Tibial nerve (tissue), 3 donors: ENCODE data around the gene ENC1.

Experiments
- POLR2A ChIP-seq, 2 donors: fragments of 450-650 bp; IDR thresholded peaks; one replicate each; pipeline ENCODE4 v1.6.1; 2017; ENCODE audit warnings: antibody characterized with exemption in 2 of 2, mild to moderate bottlenecking in 2 of 2, moderate library complexity in 2 of 2
- TF ChIP-seq, protein P1 (sequence below), 5 experiments: fragments of 200-600 bp in 3 of 5; fragments of 450-650 bp in 2 of 5; sonication (generic) in 3 of 5; IDR thresholded peaks; one replicate each; pipeline ENCODE4 v1.5.1; 2016 to 2019; ENCODE audit warnings: antibody characterized with exemption in 5 of 5, mild to moderate bottlenecking in 3 of 5, moderate library complexity in 2 of 5

DNA sequence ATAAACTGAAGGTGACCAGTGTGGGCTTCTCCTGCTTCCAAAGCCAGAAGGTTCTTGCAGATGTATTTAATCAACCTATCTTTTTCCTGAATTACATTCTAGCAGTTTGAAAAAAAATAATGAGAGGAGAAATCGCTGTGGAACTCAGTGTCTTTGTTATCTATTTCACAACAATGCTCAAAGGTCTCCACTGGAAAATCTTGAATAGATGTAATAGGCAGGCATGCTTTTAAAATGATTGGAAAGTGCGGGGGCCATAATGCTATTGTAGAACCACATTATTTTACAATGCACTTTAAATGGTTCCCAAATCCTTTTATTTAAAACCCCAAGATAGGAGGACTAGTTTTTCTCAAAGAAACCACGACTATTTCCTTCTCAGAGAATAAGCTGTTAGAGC, 23.3 kb downstream of the ENC1 start:
- TF ChIP-seq, protein P1, sequence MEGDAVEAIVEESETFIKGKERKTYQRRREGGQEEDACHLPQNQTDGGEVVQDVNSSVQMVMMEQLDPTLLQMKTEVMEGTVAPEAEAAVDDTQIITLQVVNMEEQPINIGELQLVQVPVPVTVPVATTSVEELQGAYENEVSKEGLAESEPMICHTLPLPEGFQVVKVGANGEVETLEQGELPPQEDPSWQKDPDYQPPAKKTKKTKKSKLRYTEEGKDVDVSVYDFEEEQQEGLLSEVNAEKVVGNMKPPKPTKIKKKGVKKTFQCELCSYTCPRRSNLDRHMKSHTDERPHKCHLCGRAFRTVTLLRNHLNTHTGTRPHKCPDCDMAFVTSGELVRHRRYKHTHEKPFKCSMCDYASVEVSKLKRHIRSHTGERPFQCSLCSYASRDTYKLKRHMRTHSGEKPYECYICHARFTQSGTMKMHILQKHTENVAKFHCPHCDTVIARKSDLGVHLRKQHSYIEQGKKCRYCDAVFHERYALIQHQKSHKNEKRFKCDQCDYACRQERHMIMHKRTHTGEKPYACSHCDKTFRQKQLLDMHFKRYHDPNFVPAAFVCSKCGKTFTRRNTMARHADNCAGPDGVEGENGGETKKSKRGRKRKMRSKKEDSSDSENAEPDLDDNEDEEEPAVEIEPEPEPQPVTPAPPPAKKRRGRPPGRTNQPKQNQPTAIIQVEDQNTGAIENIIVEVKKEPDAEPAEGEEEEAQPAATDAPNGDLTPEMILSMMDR (IDR thresholded peaks at IDR 0.05): no peak
- no peak for TF ChIP-seq POLR2A (IDR thresholded peaks at IDR 0.05)
